Measurements from ENCODE around the gene KLHL10.
"Not testable (repeated sequence)": the region's sequence is repeated elsewhere in the genome, so short reads cannot be mapped to it uniquely, and the experiment has no call there.

The KLHL10 gene

GRCh38 chr17:41851382-41851781 is 13.8 kb downstream of the KLHL10 start:
- DNase-seq (ENCODE audit: low read depth), result not testable (repeated sequence)

GRCh38 chr17:41860254-41860931 is 22.8 kb downstream of the KLHL10 start:
- DNase-seq (ENCODE audit: low read depth), result no peak

GRCh38 chr17:41863074-41863848 is 25.6 kb downstream of the KLHL10 start:
- no peak for DNase-seq (ENCODE audit: low read depth)

- DNase-seq (ENCODE audit: low read depth), result peak; percentile 17
Measured at GRCh38 chr17:41864498-41864835, 26.8 kb downstream of the KLHL10 start.

- DNase-seq (ENCODE audit: low read depth), result peak; percentile 91
Measured at GRCh38 chr17:41864836-41865595, 27.4 kb downstream of the KLHL10 start, which contains the start of gene KLHL11. TSS of gene KLHL11 (minus strand) at chr17:41865423. CDS start at chr17:41865370, 53 bp downstream.

- no peak for DNase-seq (ENCODE audit: low read depth)
Measured at GRCh38 chr17:41865596-41865893, 27.9 kb downstream of the KLHL10 start.

- DNase-seq (ENCODE audit: low read depth), result no peak
Measured at GRCh38 chr17:41868568-41868967, 30.9 kb downstream of the KLHL10 start.

GRCh38 chr17:41869426-41869825 is 31.8 kb downstream of the KLHL10 start:
- no peak for DNase-seq (ENCODE audit: low read depth)

GRCh38 chr17:41870097-41870496 is 32.5 kb downstream of the KLHL10 start:
- no peak for DNase-seq (ENCODE audit: low read depth)

GRCh38 chr17:41870627-41871026 is 33.0 kb downstream of the KLHL10 start:
- DNase-seq (ENCODE audit: low read depth), result no peak

- DNase-seq (ENCODE audit: low read depth), result no peak
Measured at GRCh38 chr17:41871789-41872188, 34.2 kb downstream of the KLHL10 start.

GRCh38 chr17:41873559-41874292 is 36.1 kb downstream of the KLHL10 start:
- DNase-seq (ENCODE audit: low read depth), result no peak

- DNase-seq (ENCODE audit: low read depth), result not testable (repeated sequence)
Measured at GRCh38 chr17:41874293-41874670, 36.7 kb downstream of the KLHL10 start.

- no peak for DNase-seq (ENCODE audit: low read depth)
Measured at GRCh38 chr17:41880130-41880529, 42.5 kb downstream of the KLHL10 start.

- no peak for DNase-seq (ENCODE audit: low read depth)
Measured at GRCh38 chr17:41882756-41883155, 45.1 kb downstream of the KLHL10 start.

- DNase-seq (ENCODE audit: low read depth), result no peak
Measured at GRCh38 chr17:41885733-41886132, 48.1 kb downstream of the KLHL10 start.

- DNase-seq (ENCODE audit: low read depth), result no peak
Measured at GRCh38 chr17:41888332-41888965, 50.8 kb downstream of the KLHL10 start.

GRCh38 chr17:41891135-41892020 is 53.8 kb downstream of the KLHL10 start:
- DNase-seq (ENCODE audit: low read depth), result no peak

- DNase-seq (ENCODE audit: low read depth), result no peak
Measured at GRCh38 chr17:41892021-41892376, 54.4 kb downstream of the KLHL10 start.

GRCh38 chr17:41893384-41893783 is 55.8 kb downstream of the KLHL10 start:
- DNase-seq (ENCODE audit: low read depth), result no peak

- DNase-seq (ENCODE audit: low read depth), result peak; percentile 80
Measured at GRCh38 chr17:41894791-41895331, 57.2 kb downstream of the KLHL10 start.

Data from iris pigment epithelial cell (primary cell).